Subcutaneous abdominal adipose tissue (tissue), 5 donors: ENCODE results near the gene MRGPRG.

Source experiments
- H3K27ac ChIP-seq: one replicate; pipeline ENCODE4 v1.7.0; 2013; ENCODE audit warnings: low read depth, mild to moderate bottlenecking, inconsistent platforms, low read length, moderate library complexity
- H3K27me3 ChIP-seq, 5 donors: one replicate each; pipeline ENCODE4 v1.7.0; 2013; ENCODE audit warnings: low read length in 5 of 5, inconsistent platforms in 1 of 5; ENCODE audit not compliant: control insufficient read depth in 5 of 5, insufficient read depth in 4 of 5
- H3K36me3 ChIP-seq, 5 donors: one replicate each; pipeline ENCODE4 v1.7.0; 2013; ENCODE audit warnings: low read length in 5 of 5; ENCODE audit not compliant: control insufficient read depth in 5 of 5, insufficient read depth in 5 of 5
- H3K4me1 ChIP-seq, 5 donors: one replicate each; pipeline ENCODE4 v1.7.0; 2013; ENCODE audit warnings: low read length in 5 of 5, mild to moderate bottlenecking in 3 of 5, moderate library complexity in 1 of 5; ENCODE audit not compliant: control insufficient read depth in 5 of 5, insufficient read depth in 5 of 5
- H3K4me3 ChIP-seq, 5 donors: one replicate each; pipeline ENCODE4 v1.7.0; 2013; ENCODE audit warnings: low read length in 5 of 5, low read depth in 1 of 5
- H3K9ac ChIP-seq, 5 donors: one replicate each; pipeline ENCODE4 v1.7.0; 2013; ENCODE audit warnings: low read length in 5 of 5, mild to moderate bottlenecking in 4 of 5, moderate library complexity in 3 of 5
- H3K9me3 ChIP-seq, 5 donors: one replicate each; pipeline ENCODE4 v1.7.0; 2013; ENCODE audit warnings: low read length in 5 of 5; ENCODE audit not compliant: control insufficient read depth in 5 of 5
- donor health status: healthy.
- donor health status: healthy.
- donor health status: healthy.
- donor health status: healthy.
- donor health status: healthy.

The MRGPRG gene

GRCh38 chr11:3193373-3194015 lies 25.1 kb downstream of the MRGPRG start:
- Histone ChIP-seq H3K9me3 (no peaks in the 10 kb centered on the region), H3K27me3 (peaks cover 0 to 25% (median 11%) of the 10 kb centered on the region in 5 donors), H3K4me3 (no peak overlapping the region), H3K4me1 (peaks cover 0 to 3% (median 0%) of the 10 kb centered on the region in 5 donors), H3K27ac (no peak overlapping the region), H3K36me3 (no peaks in the 10 kb centered on the region), H3K9ac (no peak overlapping the region)

DNA sequence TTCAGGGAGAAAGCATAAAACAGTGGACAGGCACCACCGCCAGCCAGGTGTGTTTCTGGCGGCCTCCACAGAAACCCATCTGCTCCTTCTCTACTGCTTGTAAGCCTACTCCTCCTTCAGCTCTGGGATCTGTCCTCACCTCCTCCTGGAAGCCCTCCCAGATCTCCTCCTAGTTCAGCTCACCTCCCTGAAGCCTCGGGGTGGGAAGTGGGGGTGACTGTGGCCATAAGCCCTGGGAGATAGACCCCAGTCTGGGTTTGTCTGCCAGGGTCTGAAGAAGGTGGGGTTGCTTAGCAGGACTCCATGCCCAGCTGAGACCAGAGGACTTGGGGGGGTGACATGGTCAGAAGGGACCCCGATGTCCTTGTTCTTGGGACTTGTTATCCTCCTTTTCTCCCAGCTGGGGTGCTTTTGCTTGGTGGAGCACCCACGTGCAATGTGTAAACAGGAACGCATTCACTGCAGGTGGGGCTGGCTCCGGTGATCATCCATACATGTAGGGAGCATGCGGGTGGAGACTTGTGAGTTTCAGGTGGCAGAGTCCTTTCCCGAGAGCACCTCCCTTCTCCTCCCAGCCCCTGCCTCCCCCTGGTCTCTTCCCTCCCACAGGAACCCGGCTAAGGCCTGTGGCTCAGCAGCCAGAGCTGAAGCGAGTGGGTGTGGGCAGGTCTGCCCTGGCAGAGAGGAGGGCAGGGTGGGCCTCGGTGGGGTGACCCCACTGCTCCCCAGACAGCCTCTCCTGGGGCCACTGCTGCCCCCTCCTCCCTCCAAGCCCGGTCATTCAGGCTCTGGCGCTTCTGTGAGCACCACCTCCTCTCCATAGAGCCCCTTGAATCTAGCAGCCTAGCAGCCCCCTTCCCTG lies 25.9 kb downstream of the MRGPRG start:
- H3K4me3 ChIP-seq, result no peak overlapping the region
- no peak overlapping the region for H3K9ac ChIP-seq
- H3K4me1 ChIP-seq, result peaks cover 0 to 3% (median 0%) of the 10 kb centered on the region in 5 donors
- H3K36me3 ChIP-seq, result no peaks in the 10 kb centered on the region
- peaks cover 0 to 21% (median 9%) of the 10 kb centered on the region in 5 donors for H3K27me3 ChIP-seq
- no peaks in the 10 kb centered on the region for H3K9me3 ChIP-seq
- H3K27ac ChIP-seq, result no peak overlapping the region

- H3K4me1 ChIP-seq, result peaks cover 0 to 3% (median 0%) of the 10 kb centered on the region in 5 donors
- H3K4me3 ChIP-seq, result no peak overlapping the region
- peaks cover 0 to 11% (median 6%) of the 10 kb centered on the region in 5 donors for H3K27me3 ChIP-seq
- no peaks in the 10 kb centered on the region for H3K9me3 ChIP-seq
- H3K27ac ChIP-seq, result no peak overlapping the region
- no peak overlapping the region for H3K9ac ChIP-seq
- H3K36me3 ChIP-seq, result no peaks in the 10 kb centered on the region
Observed at GRCh38 chr11:3191586-3192324, 26.9 kb downstream of the MRGPRG start.

DNA sequence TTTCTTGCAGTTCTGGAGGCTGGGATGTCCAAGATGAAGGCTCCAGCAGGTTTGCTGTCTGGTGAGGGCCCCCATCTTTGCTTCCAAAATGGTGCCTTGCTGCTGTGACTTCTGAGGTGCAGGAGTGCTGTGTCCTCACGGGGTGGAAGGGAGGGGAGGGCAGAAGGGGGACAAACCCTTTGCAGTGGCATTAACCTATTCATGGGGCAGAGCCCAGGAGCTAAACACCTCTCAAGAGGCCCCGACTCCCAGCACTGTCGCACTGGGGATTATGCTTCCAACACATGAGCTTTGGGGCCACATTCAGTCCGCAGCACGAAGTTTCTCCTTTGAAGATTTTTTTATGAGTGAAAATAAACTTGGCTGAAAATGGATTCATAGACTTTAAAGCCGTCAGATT lies 28.0 kb downstream of the MRGPRG start:
- Histone ChIP-seq H3K4me1 (peaks cover 0 to 3% (median 0%) of the 10 kb centered on the region in 5 donors), H3K36me3 (no peaks in the 10 kb centered on the region), H3K27me3 (peaks cover 0 to 9% (median 5%) of the 10 kb centered on the region in 5 donors), H3K27ac (no peak overlapping the region), H3K4me3 (no peak overlapping the region), H3K9ac (no peak overlapping the region), H3K9me3 (no peaks in the 10 kb centered on the region)

GRCh38 chr11:3189886-3190583 lies 28.6 kb downstream of the MRGPRG start:
- H3K27me3 ChIP-seq, result peaks cover 0 to 9% (median 5%) of the 10 kb centered on the region in 5 donors
- H3K9me3 ChIP-seq, result no peaks in the 10 kb centered on the region
- H3K36me3 ChIP-seq, result no peaks in the 10 kb centered on the region
- H3K27ac ChIP-seq, result no peak overlapping the region
- H3K4me1 ChIP-seq, result no peaks in the 10 kb centered on the region
- no peak overlapping the region for H3K9ac ChIP-seq
- H3K4me3 ChIP-seq, result no peak overlapping the region

DNA sequence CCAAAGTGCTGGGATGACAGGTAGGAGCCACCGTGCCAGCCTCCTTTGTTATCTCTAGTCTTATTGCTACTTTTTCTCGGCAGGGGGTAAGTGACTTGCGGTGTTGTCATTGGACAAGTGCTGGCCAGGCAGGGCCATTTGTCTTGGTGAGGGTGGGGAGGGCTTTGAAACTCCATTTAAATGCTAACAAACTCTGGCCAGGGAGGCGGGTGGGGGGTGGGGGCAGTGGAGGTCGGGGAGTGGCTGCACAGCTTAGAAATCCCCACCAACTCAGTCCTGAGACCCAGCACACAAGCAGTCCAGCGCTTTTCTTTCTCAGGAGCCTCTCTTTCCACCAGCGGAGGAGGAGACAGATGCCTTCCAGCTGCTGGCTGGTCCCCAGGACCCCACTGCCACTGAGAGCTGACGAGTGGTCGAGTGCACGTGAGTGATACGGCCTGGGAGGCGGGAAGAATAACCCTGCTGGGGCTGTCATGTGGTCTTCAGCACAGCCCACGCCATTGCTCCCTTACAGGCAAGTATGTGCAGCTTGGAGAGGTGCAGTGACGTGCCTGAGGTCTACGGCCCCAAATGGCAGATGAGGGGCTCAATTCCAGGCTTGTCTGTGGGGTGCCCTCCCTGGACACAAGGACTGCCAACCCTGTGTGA lies 29.3 kb downstream of the MRGPRG start:
- Histone ChIP-seq H3K4me3 (no peak overlapping the region), H3K27ac (no peak overlapping the region), H3K9ac (no peak overlapping the region), H3K27me3 (peaks cover 0 to 9% (median 5%) of the 10 kb centered on the region in 5 donors), H3K4me1 (no peaks in the 10 kb centered on the region), H3K9me3 (no peaks in the 10 kb centered on the region), H3K36me3 (no peaks in the 10 kb centered on the region)

DNA sequence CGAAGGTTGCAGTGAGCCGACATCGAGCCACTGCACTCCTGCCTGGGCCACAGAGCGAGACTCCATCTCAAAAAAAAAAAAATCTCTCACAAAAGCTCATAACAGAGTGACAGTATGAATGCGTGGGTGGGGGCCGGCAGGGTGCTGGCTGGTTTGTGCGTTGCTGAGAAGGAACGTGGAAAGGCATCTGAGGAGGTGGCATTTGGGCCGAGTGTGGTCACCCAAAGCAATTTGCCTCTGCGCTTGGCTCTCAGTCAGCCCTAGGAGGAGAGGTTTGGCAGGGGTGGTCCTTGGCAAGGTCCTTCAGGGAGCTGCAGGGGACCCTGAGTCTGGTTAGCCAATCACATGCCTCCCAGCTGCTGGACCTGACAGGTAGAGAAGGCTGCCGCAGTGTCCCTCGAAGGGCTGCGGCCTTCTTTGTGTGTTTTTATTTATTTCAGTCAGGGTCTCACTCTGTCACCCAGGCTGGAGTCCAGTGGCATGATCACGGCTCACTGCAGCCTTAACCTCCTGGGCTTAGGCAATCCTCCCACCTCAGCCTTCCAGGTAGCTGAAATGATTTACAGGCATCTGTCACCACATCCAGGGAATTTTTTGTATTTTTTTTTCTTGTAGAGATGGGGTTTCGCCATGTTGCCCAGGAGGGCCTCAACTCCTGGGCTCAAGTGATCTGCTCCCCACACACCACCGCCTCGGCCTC lies 30.0 kb downstream of the MRGPRG start:
- H3K9me3 ChIP-seq, result no peaks in the 10 kb centered on the region
- H3K27ac ChIP-seq, result no peak overlapping the region
- no peak overlapping the region for H3K9ac ChIP-seq
- peaks cover 0 to 9% (median 5%) of the 10 kb centered on the region in 5 donors for H3K27me3 ChIP-seq
- H3K4me1 ChIP-seq, result no peaks in the 10 kb centered on the region
- no peak overlapping the region for H3K4me3 ChIP-seq
- H3K36me3 ChIP-seq, result no peaks in the 10 kb centered on the region

DNA sequence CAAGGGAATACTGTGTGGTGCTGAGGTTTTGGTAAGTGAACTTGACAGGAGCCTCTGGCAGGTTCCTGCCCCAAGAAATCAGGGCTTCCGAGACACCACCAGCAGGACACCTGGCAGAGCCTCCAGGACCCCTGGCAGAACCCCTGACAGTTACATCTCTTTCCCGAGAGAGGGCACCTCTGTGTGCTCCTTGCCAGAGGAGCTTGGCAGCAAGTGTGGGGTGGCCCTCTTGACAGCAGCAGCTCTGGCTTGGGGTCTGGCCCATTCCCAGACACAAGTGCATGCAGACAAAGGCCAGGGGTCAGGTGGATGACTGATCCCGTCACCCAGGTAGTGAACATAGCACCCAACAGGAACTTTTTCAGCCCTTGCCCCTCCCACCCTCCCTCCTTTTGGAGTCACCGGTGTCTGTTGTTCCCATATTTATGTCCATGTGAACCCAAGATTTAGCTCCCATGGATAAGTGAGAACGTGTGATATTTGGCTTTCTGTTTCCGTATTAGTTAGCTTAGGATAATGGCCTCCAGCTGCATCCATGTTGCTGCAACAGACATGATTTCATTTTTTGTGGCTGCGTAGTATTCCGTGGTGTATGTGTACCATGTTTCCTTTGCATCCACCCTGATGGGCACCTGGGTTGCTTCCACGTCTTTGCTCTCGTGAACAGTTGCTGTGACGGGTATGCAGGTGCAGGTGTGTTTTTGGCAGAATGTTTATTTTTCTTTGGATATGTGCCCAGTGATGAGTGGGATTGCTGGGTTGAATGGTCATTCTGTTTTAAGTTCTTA lies 32.3 kb downstream of the MRGPRG start:
- Histone ChIP-seq H3K27me3 (peaks cover 0 to 5% (median 5%) of the 10 kb centered on the region in 5 donors), H3K36me3 (no peaks in the 10 kb centered on the region), H3K4me3 (no peak overlapping the region), H3K9ac (no peak overlapping the region), H3K27ac (no peak overlapping the region), H3K9me3 (no peaks in the 10 kb centered on the region), H3K4me1 (no peaks in the 10 kb centered on the region)
